DND-41 (cell line): ENCODE data around the gene HSPG2.

Source experiments
- ATAC-seq: fragments of 200-7000 bp; cut with Tn5 transposase; 3 replicates; pipeline ENCODE4 v1.9.1; 2021; ENCODE audit warnings: low read depth; ENCODE audit not compliant: insufficient read depth
- DNase-seq: peaks from one replicate; pipeline ENCODE4 v3.0.0-alpha.2; 2020
- H2AFZ ChIP-seq: 2 replicates; pipeline ENCODE4 v1.6.0; 2012; ENCODE audit warnings: low read depth, low read length
- H3K27ac ChIP-seq: 2 replicates; pipeline ENCODE4 v1.5.1; 2012; ENCODE audit warnings: low read length, inconsistent platforms
- H3K27me3 ChIP-seq: fragments of 200-600 bp; sonication (generic); 2 replicates; pipeline ENCODE4 v1.6.0; 2012; ENCODE audit warnings: low read length, mild to moderate bottlenecking, inconsistent platforms; ENCODE audit not compliant: insufficient read depth, poor library complexity
- H3K36me3 ChIP-seq: 2 replicates; pipeline ENCODE4 v1.5.1; 2012; ENCODE audit warnings: low read length, inconsistent platforms; ENCODE audit not compliant: insufficient read depth
- H3K4me1 ChIP-seq: 2 replicates; pipeline ENCODE4 v1.5.1; 2012; ENCODE audit warnings: mild to moderate bottlenecking, low read length; ENCODE audit not compliant: insufficient read depth
- H3K4me2 ChIP-seq: 2 replicates; pipeline ENCODE4 v1.6.0; 2012; ENCODE audit warnings: mild to moderate bottlenecking, moderate library complexity, low read length, inconsistent platforms; ENCODE audit not compliant: insufficient read depth
- H3K4me3 ChIP-seq, 2 experiments: fragments of 200-600 bp in 1 of 2; shearing (Covaris generic) in 1 of 2; 2 replicates each; pipeline ENCODE4 v1.5.1; 2012 to 2016; ENCODE audit warnings: inconsistent platforms in 2 of 2, low read length in 2 of 2, mild to moderate bottlenecking in 2 of 2, low read depth in 1 of 2, moderate library complexity in 1 of 2
- H3K79me2 ChIP-seq: 2 replicates; pipeline ENCODE4 v1.6.0; 2012; ENCODE audit warnings: low read length, inconsistent platforms; ENCODE audit not compliant: insufficient read depth
- H3K9ac ChIP-seq: 2 replicates; pipeline ENCODE4 v1.6.0; 2012; ENCODE audit warnings: low read depth, mild to moderate bottlenecking, inconsistent platforms, low read length, moderate library complexity
- H3K9me3 ChIP-seq: 2 replicates; pipeline ENCODE4 v1.5.1; 2012; ENCODE audit warnings: low read length, moderate library complexity, mild to moderate bottlenecking, inconsistent platforms; ENCODE audit not compliant: insufficient read depth, severe bottlenecking
- H4K20me1 ChIP-seq: 2 replicates; pipeline ENCODE4 v1.6.0; 2012; ENCODE audit warnings: low read length; ENCODE audit not compliant: insufficient read depth
- CTCF ChIP-seq: IDR thresholded peaks from 2 replicates; pipeline ENCODE4 v1.5.1; 2012; ENCODE audit warnings: borderline replicate concordance, low read length, moderate library complexity, mild to moderate bottlenecking; ENCODE audit not compliant: poor library complexity, severe bottlenecking; ENCODE audit errors: extremely low read depth
- EZH2 ChIP-seq: IDR thresholded peaks from 3 replicates; pipeline ENCODE4 v1.6.1; 2012; ENCODE audit warnings: borderline replicate concordance, low read depth, mild to moderate bottlenecking, moderate library complexity, low read length, inconsistent platforms; ENCODE audit not compliant: severe bottlenecking

The HSPG2 gene

DNA sequence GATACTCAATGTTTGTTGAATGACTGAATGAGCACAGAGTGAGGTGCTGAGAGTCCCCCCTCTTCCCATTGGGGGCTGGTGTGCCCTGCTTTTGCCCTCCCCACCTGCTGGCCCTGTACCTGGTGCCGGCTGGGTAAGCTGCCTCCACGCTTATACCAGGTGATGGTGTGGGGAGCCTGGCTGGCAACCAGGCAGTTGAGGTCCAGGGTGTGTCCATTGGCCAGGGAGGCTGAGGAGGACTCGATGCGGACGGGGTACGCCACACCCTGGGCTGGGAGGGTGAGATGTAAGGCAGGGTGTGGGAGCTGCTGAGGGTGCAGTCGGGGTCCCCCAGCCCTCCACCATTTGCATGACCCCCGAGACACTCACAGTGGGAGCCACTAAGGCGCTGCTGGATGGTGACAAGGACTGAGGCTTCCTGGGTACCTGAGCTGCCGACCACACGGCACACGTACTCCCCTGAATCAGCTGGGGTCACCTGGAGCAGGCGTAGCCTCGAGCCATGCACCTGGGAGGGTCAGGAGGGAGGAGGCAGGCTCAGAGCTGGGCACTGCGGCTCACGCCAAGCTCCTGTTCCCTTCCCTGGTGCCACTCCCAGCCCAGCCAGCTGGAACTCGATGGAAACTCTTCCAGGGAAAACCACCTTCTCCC, 88.5 kb downstream of the HSPG2 start:
- TF ChIP-seq CTCF (no peak), EZH2 (no peak)
- Histone ChIP-seq H3K27ac (no peak overlapping the region), H3K36me3 (no peaks in the 10 kb centered on the region), H3K79me2 (no peaks in the 10 kb centered on the region), H2AFZ (no peak overlapping the region), H3K4me2 (no peak overlapping the region), H3K4me3 (no peak overlapping the region), H3K4me1 (no peaks in the 10 kb centered on the region), H3K27me3 (no peaks in the 10 kb centered on the region), H3K9ac (no peak overlapping the region), H3K9me3 (no peaks in the 10 kb centered on the region), H4K20me1 (peaks cover 3% of the 10 kb centered on the region; the same call in 1 of the 2 replicates)
- ATAC-seq = no peak
- DNase-seq = no peak

GRCh38 chr1:21847223-21848205, 89.6 kb downstream of the HSPG2 start:
- no peaks in the 10 kb centered on the region for H3K79me2 ChIP-seq
- no peak overlapping the region for H2AFZ ChIP-seq
- H3K27me3 ChIP-seq = no peaks in the 10 kb centered on the region
- no peak overlapping the region for H3K27ac ChIP-seq
- TF ChIP-seq CTCF = no peak
- TF ChIP-seq EZH2 = no peak
- H3K9ac ChIP-seq = no peak overlapping the region
- peaks cover 3% of the 10 kb centered on the region; the same call in 1 of the 2 replicates for H4K20me1 ChIP-seq
- DNase-seq (no peak), ATAC-seq (no peak)
- no peak overlapping the region for H3K4me2 ChIP-seq
- no peaks in the 10 kb centered on the region for H3K9me3 ChIP-seq
- H3K36me3 ChIP-seq = no peaks in the 10 kb centered on the region
- no peaks in the 10 kb centered on the region for H3K4me1 ChIP-seq
- no peak overlapping the region for H3K4me3 ChIP-seq

GRCh38 chr1:21845646-21846641, 91.2 kb downstream of the HSPG2 start:
- Histone ChIP-seq H3K4me2 (no peak overlapping the region), H3K9ac (no peak overlapping the region), H2AFZ (no peak overlapping the region), H4K20me1 (peaks cover 3% of the 10 kb centered on the region; the same call in 1 of the 2 replicates), H3K36me3 (no peaks in the 10 kb centered on the region), H3K9me3 (no peaks in the 10 kb centered on the region), H3K4me3 (no peak overlapping the region), H3K79me2 (no peaks in the 10 kb centered on the region), H3K27ac (no peak overlapping the region), H3K4me1 (no peaks in the 10 kb centered on the region), H3K27me3 (no peaks in the 10 kb centered on the region)
- TF ChIP-seq CTCF = no peak
- TF ChIP-seq EZH2 = no peak
- DNase-seq = no peak
- ATAC-seq = no peak
